Mesendoderm (in vitro differentiated cells): ENCODE measurements around the gene LONRF3.
A peak's percentile ranks its signal among the peaks of the same experiment; 100 is the strongest.
"Not testable (repeated sequence)": the region's sequence is repeated elsewhere in the genome, so short reads cannot be mapped to it uniquely, and the experiment has no call there.

Source experiments
- DNase-seq: peaks from one replicate; pipeline ENCODE4 v3.0.0; 2013
- H2AK5ac ChIP-seq: 2 replicates; pipeline ENCODE4 v1.6.1; 2013; ENCODE audit warnings: low read length, inconsistent platforms
- H2BK120ac ChIP-seq: 2 replicates; pipeline ENCODE4 v1.6.1; 2013; ENCODE audit warnings: low read depth, mild to moderate bottlenecking, low read length, moderate library complexity, mixed read lengths
- H2BK15ac ChIP-seq: replicated peaks from 2 replicates; pipeline ENCODE4 v1.6.1; 2013; ENCODE audit warnings: low read depth, mild to moderate bottlenecking, moderate library complexity
- H2BK5ac ChIP-seq: 2 replicates; pipeline ENCODE4 v1.6.1; 2013; ENCODE audit warnings: low read length, inconsistent platforms
- H3K18ac ChIP-seq: 2 replicates; pipeline ENCODE4 v1.6.1; 2013; ENCODE audit warnings: mild to moderate bottlenecking, low read length, mixed read lengths
- H3K23ac ChIP-seq: one replicate; pipeline ENCODE4 v1.6.1; 2013; ENCODE audit warnings: low read length
- H3K27ac ChIP-seq: 2 replicates; pipeline ENCODE4 v1.5.1; 2013; ENCODE audit warnings: low read depth, mild to moderate bottlenecking, inconsistent platforms, low read length, moderate library complexity
- H3K27me3 ChIP-seq: 2 replicates; pipeline ENCODE4 v1.6.1; 2013; ENCODE audit warnings: low read length, control low read depth, mild to moderate bottlenecking, inconsistent platforms; ENCODE audit not compliant: insufficient read depth, poor library complexity
- H3K36me3 ChIP-seq: 2 replicates; pipeline ENCODE4 v1.6.1; 2013; ENCODE audit warnings: low read length, inconsistent platforms; ENCODE audit not compliant: control insufficient read depth, insufficient read depth
- H3K4ac ChIP-seq: one replicate; pipeline ENCODE4 v1.6.1; 2013; ENCODE audit warnings: low read depth, mild to moderate bottlenecking, low read length, moderate library complexity
- H3K4me1 ChIP-seq: 2 replicates; pipeline ENCODE4 v1.6.1; 2013; ENCODE audit warnings: low read depth, low read length, inconsistent platforms; ENCODE audit not compliant: control insufficient read depth
- H3K4me2 ChIP-seq: 2 replicates; pipeline ENCODE4 v1.6.1; 2013; ENCODE audit warnings: low read length
- H3K4me3 ChIP-seq: 2 replicates; pipeline ENCODE4 v1.5.1; 2013; ENCODE audit warnings: mild to moderate bottlenecking, low read length
- H3K56ac ChIP-seq: one replicate; pipeline ENCODE4 v1.6.1; 2013; ENCODE audit warnings: low read length
- H3K79me1 ChIP-seq: 2 replicates; pipeline ENCODE4 v1.6.1; 2013; ENCODE audit warnings: low read length, inconsistent platforms
- H3K79me2 ChIP-seq: 2 replicates; pipeline ENCODE4 v1.6.1; 2013; ENCODE audit warnings: mild to moderate bottlenecking, low read length; ENCODE audit not compliant: control insufficient read depth, insufficient read depth
- H3K9ac ChIP-seq: 2 replicates; pipeline ENCODE4 v1.6.1; 2013; ENCODE audit warnings: low read length, inconsistent platforms
- H4K5ac ChIP-seq: one replicate; pipeline ENCODE4 v1.6.1; 2013; ENCODE audit warnings: low read length
- H4K8ac ChIP-seq: one replicate; pipeline ENCODE4 v1.6.1; 2013; ENCODE audit warnings: low read depth, mild to moderate bottlenecking, control low read depth, low read length, moderate library complexity
- WGBS: extraction: QIAGEN DNeasy Blood & Tissue Kit; methylation state at CpG from one replicate; pipeline ENCODE4 v1.1.7; 2013; ENCODE audit warnings: low lambda C conversion rate, missing lambda C conversion rate; ENCODE audit not compliant: insufficient coverage; ENCODE audit errors: extremely low coverage; 5-methylcytosine and 5-hydroxymethylcytosine counted together

Gene LONRF3

GRCh38 chrX:119015407-119016237 lies 41.2 kb downstream of the LONRF3 start:
- Histone ChIP-seq H3K4me3 (no peak overlapping the region), H3K79me2 (no peaks in the 10 kb centered on the region), H3K4ac (no peak overlapping the region), H3K9ac (no peak overlapping the region), H3K79me1 (no peaks in the 10 kb centered on the region), H3K56ac (no peak overlapping the region), H4K5ac (no peak overlapping the region), H3K23ac (no peak overlapping the region), H3K18ac (no peak overlapping the region), H2BK15ac (no peak overlapping the region), H3K4me1 (no peaks in the 10 kb centered on the region), H2BK120ac (no peak overlapping the region), H3K36me3 (no peaks in the 10 kb centered on the region), H3K27me3 (no peaks in the 10 kb centered on the region), H3K4me2 (no peak overlapping the region), H2AK5ac (no peak overlapping the region), H4K8ac (no peak overlapping the region), H3K27ac (no peak overlapping the region), H2BK5ac (no peak overlapping the region)
- no CpG with 5 or more reads among the region's 7 CpGs for WGBS
- DNase-seq = peak; percentile 15

GRCh38 chrX:119017077-119017476 lies 42.7 kb downstream of the LONRF3 start:
- no peaks in the 10 kb centered on the region for H3K27me3 ChIP-seq
- H2BK15ac ChIP-seq = no peak overlapping the region
- H2AK5ac ChIP-seq = no peak overlapping the region
- H2BK120ac ChIP-seq = no peak overlapping the region
- H3K9ac ChIP-seq = no peak overlapping the region
- H2BK5ac ChIP-seq = no peak overlapping the region
- no peak overlapping the region for H3K23ac ChIP-seq
- H3K27ac ChIP-seq = no peak overlapping the region
- H3K4ac ChIP-seq = no peak overlapping the region
- H3K18ac ChIP-seq = no peak overlapping the region
- H4K5ac ChIP-seq = no peak overlapping the region
- H4K8ac ChIP-seq = no peak overlapping the region
- no peaks in the 10 kb centered on the region for H3K79me1 ChIP-seq
- H3K4me1 ChIP-seq = no peaks in the 10 kb centered on the region
- no peaks in the 10 kb centered on the region for H3K36me3 ChIP-seq
- DNase-seq = no peak
- no peaks in the 10 kb centered on the region for H3K79me2 ChIP-seq
- no peak overlapping the region for H3K56ac ChIP-seq
- H3K4me2 ChIP-seq = no peak overlapping the region
- WGBS = no CpG with 5 or more reads among the region's 1 CpG
- H3K4me3 ChIP-seq = no peak overlapping the region

GRCh38 chrX:119025900-119026299 lies 51.5 kb downstream of the LONRF3 start:
- H3K79me1 ChIP-seq = no peaks in the 10 kb centered on the region
- no peak overlapping the region for H3K27ac ChIP-seq
- H3K4me2 ChIP-seq = no peak overlapping the region
- H3K23ac ChIP-seq = no peak overlapping the region
- H3K9ac ChIP-seq = no peak overlapping the region
- no peak for DNase-seq
- H3K4me3 ChIP-seq = no peak overlapping the region
- WGBS = no CpG with 5 or more reads among the region's 5 CpGs
- H2BK120ac ChIP-seq = no peak overlapping the region
- no peak overlapping the region for H2BK5ac ChIP-seq
- H3K56ac ChIP-seq = no peak overlapping the region
- no peaks in the 10 kb centered on the region for H3K27me3 ChIP-seq
- no peak overlapping the region for H2BK15ac ChIP-seq
- H3K36me3 ChIP-seq = no peaks in the 10 kb centered on the region
- H3K18ac ChIP-seq = no peak overlapping the region
- H4K5ac ChIP-seq = no peak overlapping the region
- no peak overlapping the region for H3K4ac ChIP-seq
- no peaks in the 10 kb centered on the region for H3K79me2 ChIP-seq
- no peak overlapping the region for H4K8ac ChIP-seq
- H2AK5ac ChIP-seq = no peak overlapping the region
- no peaks in the 10 kb centered on the region for H3K4me1 ChIP-seq

- H3K4ac ChIP-seq, H3K4me3 ChIP-seq, DNase-seq, H3K4me1 ChIP-seq, H3K79me1 ChIP-seq, H2BK120ac ChIP-seq, H3K23ac ChIP-seq, H3K36me3 ChIP-seq, H2BK15ac ChIP-seq, H3K56ac ChIP-seq, H4K8ac ChIP-seq, H3K79me2 ChIP-seq, H3K18ac ChIP-seq, H4K5ac ChIP-seq, H3K9ac ChIP-seq, H2AK5ac ChIP-seq, H2BK5ac ChIP-seq, H3K4me2 ChIP-seq, H3K27me3 ChIP-seq, H3K27ac ChIP-seq: not testable (repeated sequence)
- no CpG with 5 or more reads among the region's 2 CpGs for whole genome bisulfite sequencing
Measured at GRCh38 chrX:119026344-119026743, 51.9 kb downstream of the LONRF3 start.

- no CpG with 5 or more reads among the region's 28 CpGs for WGBS
Measured at GRCh38 chrX:119027960-119028732, 53.7 kb downstream of the LONRF3 start.

More at GRCh38 chrX:119027960-119028732, 53.7 kb downstream of the LONRF3 start:
- not testable (repeated sequence) for H3K4ac ChIP-seq, H3K56ac ChIP-seq, H2BK5ac ChIP-seq, DNase-seq, H3K27ac ChIP-seq, H3K36me3 ChIP-seq, H3K79me2 ChIP-seq, H3K18ac ChIP-seq, H3K79me1 ChIP-seq, H3K4me3 ChIP-seq, H3K4me1 ChIP-seq, H2BK120ac ChIP-seq, H4K8ac ChIP-seq, H4K5ac ChIP-seq, H2BK15ac ChIP-seq, H3K27me3 ChIP-seq, H3K23ac ChIP-seq, H3K4me2 ChIP-seq, H2AK5ac ChIP-seq, H3K9ac ChIP-seq
